Effector memory CD8-positive, alpha-beta T cell (primary cell): ENCODE results near the gene DNAH6.

Experiments used
- ATAC-seq: fragments of 150-1000 bp; cut with Tn5 transposase; replicated peaks from 2 replicates; pipeline ENCODE4 v1.10.0; 2021; ENCODE audit warnings: mild to moderate bottlenecking, moderate library complexity
- DNase-seq, 3 experiments: peaks; one replicate each; pipeline ENCODE4 v3.0.0; 2021
- H3K27ac Mint-ChIP-seq, 2 donors: one replicate each; pipeline ENCODE4 v1.8.0; 2022; ENCODE audit warnings: mild to moderate bottlenecking in 2 of 2, mixed read lengths in 2 of 2, moderate library complexity in 2 of 2
- H3K27me3 Mint-ChIP-seq, 2 donors: one replicate each; pipeline ENCODE4 v1.8.0; 2022; ENCODE audit warnings: mixed read lengths in 2 of 2
- H3K36me3 Mint-ChIP-seq: one replicate; pipeline ENCODE4 v1.8.0; 2022; ENCODE audit warnings: mild to moderate bottlenecking, moderate library complexity, mixed read lengths; ENCODE audit not compliant: insufficient read depth
- H3K4me1 Mint-ChIP-seq, 2 donors: one replicate each; pipeline ENCODE4 v1.8.0; 2022; ENCODE audit warnings: low read depth in 2 of 2, mixed read lengths in 2 of 2
- H3K4me3 Mint-ChIP-seq, 2 donors: one replicate each; pipeline ENCODE4 v1.8.0; 2022; ENCODE audit warnings: mild to moderate bottlenecking in 2 of 2, mixed read lengths in 2 of 2, moderate library complexity in 2 of 2
- H3K9me3 Mint-ChIP-seq, 2 donors: one replicate each; pipeline ENCODE4 v1.8.0; 2022; ENCODE audit warnings: mixed read lengths in 2 of 2

DNAH6 gene

DNA sequence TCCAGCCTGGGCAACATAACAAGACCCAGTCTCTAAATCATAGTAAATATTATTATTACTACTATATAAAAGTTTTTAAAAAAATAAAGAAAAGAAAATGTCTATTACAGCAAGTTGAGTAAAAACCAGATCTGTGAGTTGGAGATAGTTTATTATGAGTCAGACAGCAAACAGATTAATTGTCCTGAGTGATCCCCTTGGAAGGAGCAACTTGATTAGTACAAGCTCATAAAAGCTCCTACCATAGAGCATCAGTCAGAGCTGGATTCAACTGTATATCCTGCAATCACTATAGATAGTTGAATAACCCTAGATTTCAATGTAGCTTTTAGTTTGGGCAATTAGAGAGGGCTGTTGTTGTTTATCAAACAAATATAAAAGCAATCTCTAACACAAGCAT is 280.5 kb downstream of the DNAH6 start:
- Mint-ChIP-seq H3K4me1 (peaks cover 14 to 17% of the 10 kb centered on the region in 2 donors), H3K27me3 (no peaks in the 10 kb centered on the region), H3K27ac (no peak overlapping the region), H3K4me3 (no peak overlapping the region), H3K9me3 (no peaks in the 10 kb centered on the region), H3K36me3 (no peaks in the 10 kb centered on the region)
- ATAC-seq = no peak
- DNase-seq = no peak

DNA sequence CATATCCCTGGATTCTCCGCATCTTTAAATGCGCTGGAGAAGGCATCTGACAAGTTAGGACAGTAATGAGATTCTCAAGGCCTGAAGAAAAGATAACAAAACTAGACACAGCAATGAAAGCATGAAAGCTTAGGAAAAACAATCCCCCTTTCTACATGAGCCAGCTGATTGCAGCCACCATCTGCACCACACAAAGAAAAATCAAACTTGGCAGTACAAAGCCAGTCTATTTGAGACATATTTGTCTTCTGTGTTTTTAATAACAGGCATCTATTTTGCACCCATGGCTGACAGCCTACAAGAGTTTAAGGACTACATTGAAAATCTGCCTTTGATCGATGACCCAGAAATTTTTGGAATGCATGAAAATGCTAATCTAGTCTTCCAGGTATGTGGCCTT is 281.0 kb downstream of the DNAH6 start:
- no peaks in the 10 kb centered on the region for H3K27me3 Mint-ChIP-seq
- no peak overlapping the region for H3K4me3 Mint-ChIP-seq
- no peak for ATAC-seq
- no peaks in the 10 kb centered on the region for H3K36me3 Mint-ChIP-seq
- DNase-seq = no peak
- no peaks in the 10 kb centered on the region for H3K9me3 Mint-ChIP-seq
- H3K27ac Mint-ChIP-seq = peak overlapping the region in 1 of 2 donors; percentile 29
- H3K4me1 Mint-ChIP-seq = peaks cover 17% of the 10 kb centered on the region in 2 donors

DNA sequence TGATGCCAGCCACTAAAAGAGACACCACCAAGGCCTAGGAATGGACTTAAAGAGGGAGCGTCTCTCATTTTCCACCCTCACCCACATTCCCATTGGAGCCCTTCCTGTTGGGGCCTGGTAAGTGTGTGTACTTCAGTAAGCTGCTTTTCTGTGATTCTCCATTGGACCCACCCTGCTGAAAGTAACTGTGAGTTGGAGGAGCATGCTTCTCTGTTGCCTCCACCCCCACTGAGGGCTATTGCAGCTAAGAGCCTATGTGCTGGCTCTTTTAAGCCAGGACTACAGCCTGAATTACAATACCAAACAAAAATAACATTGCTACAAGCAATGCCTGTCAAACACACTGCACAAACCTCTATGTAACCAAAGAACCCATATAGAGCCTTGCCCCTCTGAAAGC is 283.5 kb downstream of the DNAH6 start:
- Mint-ChIP-seq H3K9me3 (no peaks in the 10 kb centered on the region), H3K36me3 (no peaks in the 10 kb centered on the region), H3K4me1 (peaks cover 17% of the 10 kb centered on the region in 2 donors), H3K27me3 (no peaks in the 10 kb centered on the region), H3K4me3 (peak overlapping the region; percentile 35 to 52), H3K27ac (peak overlapping the region; percentile 72 to 80)
- ATAC-seq (no peak), DNase-seq (no peak)

DNA sequence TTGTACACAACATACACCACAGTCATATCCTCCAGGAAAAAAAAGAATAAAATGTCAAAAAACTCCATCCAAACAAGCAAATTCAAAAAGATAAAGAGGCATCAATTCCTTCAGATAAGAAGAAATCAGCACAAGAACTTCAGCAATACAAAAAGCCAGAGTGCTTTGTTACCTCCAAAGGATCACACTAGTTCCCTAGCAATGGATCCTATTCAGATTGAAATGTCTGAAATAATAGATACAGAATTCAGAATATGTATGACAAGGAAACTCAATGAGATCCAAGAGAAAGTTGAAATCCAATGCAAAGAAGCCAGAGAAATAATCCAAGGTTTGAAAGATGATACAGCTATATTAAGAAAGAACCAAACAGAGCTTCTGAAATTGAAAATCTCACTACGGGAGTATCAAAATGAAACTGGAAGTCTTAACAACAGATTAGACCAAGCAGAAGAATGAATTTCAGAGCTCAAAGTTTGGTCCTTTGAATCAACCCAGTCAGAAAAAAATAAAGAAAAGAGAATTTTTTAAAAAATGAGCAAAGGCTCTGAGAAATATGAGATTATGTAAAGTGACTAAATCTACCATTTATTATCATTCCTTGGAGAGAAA is 284.0 kb downstream of the DNAH6 start:
- H3K27me3 Mint-ChIP-seq = no peaks in the 10 kb centered on the region
- DNase-seq (no peak), ATAC-seq (no peak)
- H3K4me3 Mint-ChIP-seq = peak overlapping the region; percentile 35 to 52
- no peaks in the 10 kb centered on the region for H3K36me3 Mint-ChIP-seq
- peaks cover 17% of the 10 kb centered on the region in 2 donors for H3K4me1 Mint-ChIP-seq
- no peaks in the 10 kb centered on the region for H3K9me3 Mint-ChIP-seq
- peak overlapping the region; percentile 72 to 80 for H3K27ac Mint-ChIP-seq

DNA sequence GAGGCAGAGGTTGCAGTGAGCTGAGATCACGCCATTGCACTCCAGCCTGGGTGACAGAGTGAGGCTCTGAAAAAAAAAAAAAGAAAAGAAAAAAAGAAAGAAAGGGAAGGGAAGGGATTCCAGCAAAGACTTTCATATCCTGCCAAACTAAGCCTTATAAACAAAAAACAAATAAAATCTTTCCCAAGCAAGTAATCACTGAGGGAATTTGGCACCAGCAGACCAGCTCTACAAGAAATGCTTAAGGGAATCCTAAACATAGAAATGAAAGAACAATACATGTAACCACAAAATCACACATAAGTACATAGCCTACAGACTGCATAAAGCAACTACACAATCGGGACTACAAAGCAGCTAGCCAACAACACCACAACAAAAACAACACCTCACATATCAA is 285.5 kb downstream of the DNAH6 start:
- Mint-ChIP-seq H3K27me3 (no peaks in the 10 kb centered on the region), H3K36me3 (no peaks in the 10 kb centered on the region), H3K4me3 (no peak overlapping the region), H3K4me1 (peaks cover 17 to 21% of the 10 kb centered on the region in 2 donors), H3K9me3 (no peaks in the 10 kb centered on the region), H3K27ac (no peak overlapping the region)
- no peak for DNase-seq
- ATAC-seq = no peak

DNA sequence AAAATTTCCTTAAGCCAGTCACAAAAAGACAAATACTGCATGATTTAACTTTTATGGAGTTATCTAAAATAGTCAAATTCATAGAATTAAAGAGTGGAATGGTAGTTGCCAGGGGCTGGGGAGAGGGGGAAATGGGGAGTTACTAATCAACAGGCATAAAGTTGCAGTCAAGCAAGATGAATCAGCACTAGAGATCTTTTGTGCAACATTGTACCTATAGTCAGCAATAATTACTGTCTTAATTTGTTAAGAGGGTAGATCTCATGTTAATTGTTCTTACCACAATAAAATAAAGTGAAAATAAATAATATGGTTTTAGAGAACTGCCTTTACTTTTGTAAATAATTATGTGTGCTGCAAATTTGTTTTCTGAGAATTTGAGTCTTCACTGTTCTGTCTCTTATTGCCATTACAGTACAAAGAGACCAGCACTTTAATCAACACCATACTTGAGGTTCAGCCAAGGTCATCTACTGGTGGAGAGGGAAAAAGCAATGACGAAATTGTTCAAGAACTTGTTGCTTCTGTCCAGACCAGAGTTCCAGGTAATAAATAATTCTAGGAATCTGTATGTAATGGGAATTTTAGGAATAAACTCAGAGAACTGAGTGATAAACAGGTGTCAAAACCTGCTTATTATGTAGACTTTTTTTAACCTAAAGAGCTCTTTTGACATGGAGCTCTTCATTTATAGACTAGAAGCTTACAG is 289.1 kb downstream of the DNAH6 start:
- H3K4me3 Mint-ChIP-seq = no peak overlapping the region
- DNase-seq = no peak
- no peak overlapping the region for H3K27ac Mint-ChIP-seq
- H3K36me3 Mint-ChIP-seq = no peaks in the 10 kb centered on the region
- no peaks in the 10 kb centered on the region for H3K27me3 Mint-ChIP-seq
- no peak for ATAC-seq
- peaks cover 5 to 31% of the 10 kb centered on the region in 2 donors for H3K4me1 Mint-ChIP-seq
- no peaks in the 10 kb centered on the region for H3K9me3 Mint-ChIP-seq

DNA sequence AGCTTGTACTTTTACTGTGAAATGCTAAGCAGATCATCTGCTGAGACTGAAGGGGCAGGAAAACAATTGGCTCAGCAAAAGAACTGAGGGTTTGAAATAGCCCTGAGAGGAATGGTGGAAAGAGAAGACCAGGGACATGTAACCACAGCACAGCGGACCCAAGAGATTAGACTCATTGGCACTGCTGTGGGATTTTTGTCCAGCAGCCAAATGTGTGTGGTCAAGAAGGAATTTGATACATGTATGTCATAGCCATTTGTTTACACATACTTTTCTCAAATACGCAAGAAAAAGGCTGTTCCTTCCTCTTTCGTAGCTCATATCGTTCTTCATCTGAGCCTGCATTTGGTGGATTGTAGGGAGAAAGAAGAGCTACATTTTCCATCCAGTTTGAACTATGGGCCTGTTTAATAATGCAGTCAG is 290.8 kb downstream of the DNAH6 start:
- Mint-ChIP-seq H3K9me3 (no peaks in the 10 kb centered on the region), H3K4me1 (peaks cover 8 to 24% of the 10 kb centered on the region in 2 donors), H3K36me3 (no peaks in the 10 kb centered on the region), H3K27ac (peak overlapping the region in 1 of 2 donors; percentile 77), H3K27me3 (no peaks in the 10 kb centered on the region), H3K4me3 (no peak overlapping the region)
- DNase-seq (no peak), ATAC-seq (no peak)

DNA sequence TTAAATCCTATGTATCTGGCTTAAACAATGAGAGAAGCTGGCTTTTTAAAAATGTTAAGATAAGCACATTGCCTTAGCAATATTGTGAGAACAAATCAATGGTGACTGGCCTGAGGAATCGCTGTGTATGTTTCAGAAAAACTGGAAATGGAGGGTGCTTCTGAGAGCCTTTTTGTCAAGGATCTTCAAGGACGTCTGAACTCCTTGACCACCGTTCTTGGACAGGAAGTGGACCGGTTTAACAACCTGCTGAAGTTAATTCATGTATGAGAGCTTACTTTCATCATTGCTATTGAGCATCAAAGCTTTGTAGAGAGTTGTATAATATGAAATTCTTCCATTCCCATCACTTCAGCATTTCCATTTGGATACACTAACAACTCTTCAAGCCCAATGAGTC is 292.0 kb downstream of the DNAH6 start:
- Mint-ChIP-seq H3K27ac (peak overlapping the region in 1 of 2 donors; percentile 36), H3K9me3 (no peaks in the 10 kb centered on the region), H3K27me3 (no peaks in the 10 kb centered on the region), H3K4me1 (peaks cover 8 to 27% of the 10 kb centered on the region in 2 donors), H3K4me3 (no peak overlapping the region), H3K36me3 (no peaks in the 10 kb centered on the region)
- DNase-seq (no peak), ATAC-seq (no peak)

DNA sequence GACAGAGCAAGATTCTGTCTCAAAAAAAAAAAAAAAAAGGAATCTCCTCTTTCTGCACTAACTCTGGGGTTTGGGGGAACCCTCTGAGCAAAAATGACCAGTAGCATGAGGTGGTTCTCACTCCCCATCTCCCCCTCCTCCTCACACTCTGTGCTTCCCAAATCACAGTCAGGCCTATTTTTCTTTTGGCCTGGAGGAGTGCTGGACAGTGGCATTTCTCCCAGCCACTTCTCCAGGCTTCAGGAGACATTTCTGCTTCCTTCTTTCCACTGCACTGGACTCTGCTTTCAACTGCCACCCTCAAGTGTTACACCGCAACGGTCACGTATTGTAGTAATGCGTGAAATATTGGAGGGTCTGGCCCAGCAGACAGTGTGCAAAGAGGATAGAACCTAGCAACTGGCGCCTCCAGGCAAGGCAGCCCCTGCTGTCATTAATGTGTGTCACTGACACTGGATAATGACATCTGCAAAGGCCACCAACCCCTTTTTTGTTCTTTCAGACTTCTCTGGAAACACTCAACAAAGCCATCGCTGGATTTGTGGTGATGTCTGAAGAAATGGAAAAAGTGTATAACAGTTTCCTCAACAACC is 295.6 kb downstream of the DNAH6 start:
- no peak for DNase-seq
- Mint-ChIP-seq H3K4me3 (no peak overlapping the region), H3K36me3 (no peaks in the 10 kb centered on the region), H3K9me3 (peaks cover 0 to 2% of the 10 kb centered on the region in 2 donors), H3K27me3 (no peaks in the 10 kb centered on the region), H3K27ac (peak overlapping the region in 1 of 2 donors; percentile 16), H3K4me1 (peaks cover 16 to 31% of the 10 kb centered on the region in 2 donors)
- ATAC-seq = no peak

DNA sequence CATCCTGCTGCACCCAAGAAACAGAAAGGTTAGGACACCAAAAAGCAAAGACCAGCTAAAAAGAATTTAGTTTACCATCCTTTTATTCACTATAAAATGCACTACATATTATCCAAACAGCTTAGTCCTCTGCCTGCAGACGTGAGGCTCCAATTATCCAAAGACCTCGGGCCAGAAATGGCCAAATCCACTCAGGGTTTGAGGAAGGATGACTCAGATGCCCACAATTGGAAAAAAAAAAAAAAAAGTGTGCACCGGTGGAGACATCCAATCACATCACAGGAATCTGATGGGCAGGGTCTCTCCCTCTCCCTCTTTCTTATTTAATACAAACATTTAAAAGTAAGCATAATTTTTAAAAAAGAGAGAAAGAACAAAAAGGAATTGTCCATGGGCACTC is 298.8 kb downstream of the DNAH6 start:
- Mint-ChIP-seq H3K27ac (no peak overlapping the region), H3K4me1 (peaks cover 18 to 26% of the 10 kb centered on the region in 2 donors), H3K27me3 (no peaks in the 10 kb centered on the region), H3K4me3 (no peak overlapping the region), H3K9me3 (peaks cover 0 to 2% of the 10 kb centered on the region in 2 donors), H3K36me3 (no peaks in the 10 kb centered on the region)
- ATAC-seq = no peak
- no peak for DNase-seq

DNA sequence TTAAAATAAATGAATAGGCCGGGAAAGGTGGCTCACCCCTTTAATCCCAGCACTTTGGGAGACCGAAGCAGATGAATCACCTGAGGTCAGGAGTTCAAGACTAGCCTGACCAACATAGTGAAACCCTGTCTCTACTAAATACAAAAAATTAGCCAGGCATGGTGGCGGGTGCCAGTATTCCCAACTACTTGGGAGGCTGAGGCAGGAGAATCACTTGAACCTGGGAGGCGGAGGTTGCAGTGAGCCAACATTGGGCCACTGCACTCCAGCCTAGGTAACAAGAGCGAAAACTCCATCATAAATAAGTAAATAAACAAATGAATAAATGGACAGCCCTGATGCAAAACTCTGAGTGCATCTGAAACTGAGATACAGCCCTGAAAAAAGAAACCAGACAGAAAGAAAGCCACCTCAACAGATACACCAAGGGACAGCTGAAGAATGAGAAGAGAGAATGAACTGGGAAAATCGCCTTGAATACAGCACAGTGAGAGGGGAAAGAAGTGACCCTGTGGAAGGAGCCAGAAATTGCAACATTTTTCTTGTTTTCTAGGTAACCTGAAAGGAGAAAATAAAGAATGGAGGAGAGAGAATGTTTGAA is 300.2 kb downstream of the DNAH6 start:
- no peaks in the 10 kb centered on the region for H3K36me3 Mint-ChIP-seq
- H3K4me3 Mint-ChIP-seq = peak overlapping the region in 1 of 2 donors; percentile 0
- H3K4me1 Mint-ChIP-seq = peaks cover 21 to 29% of the 10 kb centered on the region in 2 donors
- H3K27ac Mint-ChIP-seq = peak overlapping the region; percentile 21 to 35
- peaks cover 0 to 2% of the 10 kb centered on the region in 2 donors for H3K9me3 Mint-ChIP-seq
- H3K27me3 Mint-ChIP-seq = no peaks in the 10 kb centered on the region
- DNase-seq (no peak), ATAC-seq (no peak)

DNA sequence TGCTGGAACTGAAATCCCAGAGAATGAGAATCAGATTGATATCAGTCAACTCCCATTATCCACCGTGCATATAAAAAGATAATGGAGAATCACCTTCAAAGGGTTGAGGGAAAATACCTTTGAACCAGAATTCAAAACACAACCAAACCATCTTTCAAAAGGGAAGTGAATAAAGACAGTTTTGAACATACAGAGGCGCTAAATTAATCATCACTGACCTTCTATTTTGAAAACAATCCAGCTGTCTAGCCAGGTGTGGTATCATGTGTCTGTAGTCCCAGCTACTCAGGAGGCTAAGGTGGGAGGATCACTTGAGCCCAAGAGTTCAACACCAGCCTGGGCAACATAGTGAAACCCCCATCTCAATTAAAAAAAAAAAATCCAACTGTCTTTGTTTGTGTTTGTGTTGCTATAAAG is 300.9 kb downstream of the DNAH6 start:
- H3K36me3 Mint-ChIP-seq = no peaks in the 10 kb centered on the region
- no peaks in the 10 kb centered on the region for H3K27me3 Mint-ChIP-seq
- no peak for DNase-seq
- no peak for ATAC-seq
- peaks cover 0 to 2% of the 10 kb centered on the region in 2 donors for H3K9me3 Mint-ChIP-seq
- H3K4me1 Mint-ChIP-seq = peaks cover 17 to 33% of the 10 kb centered on the region in 2 donors
- H3K4me3 Mint-ChIP-seq = peak overlapping the region in 1 of 2 donors; percentile 0
- peak overlapping the region; percentile 21 to 35 for H3K27ac Mint-ChIP-seq

DNA sequence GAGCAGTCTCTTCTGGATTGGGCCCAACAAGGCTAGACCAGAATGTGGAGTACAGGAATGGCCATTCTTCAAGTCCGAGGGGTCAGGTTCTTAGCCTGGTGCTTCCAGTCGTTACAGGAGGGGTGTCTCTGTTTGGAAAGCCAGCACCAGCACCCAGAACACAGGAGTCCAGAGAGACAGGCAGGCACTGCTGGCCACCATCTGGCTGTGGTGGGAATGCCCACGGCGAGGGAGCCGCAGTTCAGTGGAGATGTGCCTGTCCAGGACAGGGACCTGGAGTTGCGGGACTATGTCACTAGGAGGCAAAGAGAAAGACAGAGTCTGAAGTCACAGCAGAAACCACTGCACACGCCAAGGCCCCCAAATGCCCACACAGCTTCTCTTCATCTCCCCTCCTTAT is 305.5 kb downstream of the DNAH6 start:
- H3K4me1 Mint-ChIP-seq = peaks cover 11 to 25% of the 10 kb centered on the region in 2 donors
- no peaks in the 10 kb centered on the region for H3K36me3 Mint-ChIP-seq

More for the DNA sequence above, 305.5 kb downstream of the DNAH6 start:
- no peaks in the 10 kb centered on the region for H3K27me3 Mint-ChIP-seq
- no peak for DNase-seq
- no peak overlapping the region for H3K4me3 Mint-ChIP-seq
- no peaks in the 10 kb centered on the region for H3K9me3 Mint-ChIP-seq
- no peak for ATAC-seq
- H3K27ac Mint-ChIP-seq = peak overlapping the region; percentile 1 to 33
